GM12874 (cell line): Measurements from ENCODE around the gene PHF21A.

ENCODE experiments used
- CTCF ChIP-seq: IDR thresholded peaks from 2 replicates; pipeline ENCODE4 v1.5.1; 2011; ENCODE audit warnings: low read depth, mild to moderate bottlenecking, control low read depth, low read length, moderate library complexity; ENCODE audit not compliant: insufficient read depth

The PHF21A gene

GRCh38 chr11:46036969-46037368 is 84.3 kb downstream of the PHF21A start:
- TF ChIP-seq CTCF: no peak

GRCh38 chr11:46036009-46036408 is 85.2 kb downstream of the PHF21A start:
- no peak for TF ChIP-seq CTCF

GRCh38 chr11:46034041-46034440 is 87.2 kb downstream of the PHF21A start:
- no peak for TF ChIP-seq CTCF

GRCh38 chr11:46026606-46027293 is 94.5 kb downstream of the PHF21A start:
- no peak for TF ChIP-seq CTCF

GRCh38 chr11:46020084-46020599 is 101.1 kb downstream of the PHF21A start:
- no peak for TF ChIP-seq CTCF

GRCh38 chr11:46018651-46019050 is 102.6 kb downstream of the PHF21A start:
- TF ChIP-seq CTCF: no peak

GRCh38 chr11:46017341-46017740 is 103.9 kb downstream of the PHF21A start:
- TF ChIP-seq CTCF: no peak
